HCT116 (cell line): ENCODE measurements around the gene TRAF3IP1.
"Not testable (repeated sequence)": the region's sequence is repeated elsewhere in the genome, so short reads cannot be mapped to it uniquely, and the experiment has no call there.

Experiments used
- CTCF ChIP-seq, 3 experiments: fragments of 200-600 bp in 1 of 3; sonication (generic) in 1 of 3; IDR thresholded peaks in 2 of 3; conservative IDR thresholded peaks in 1 of 3; 2 replicates each; pipeline ENCODE4 v1.5.1; 2012 to 2017; ENCODE audit warnings: low read depth in 2 of 3, low read length in 2 of 3, antibody characterized with exemption in 1 of 3, borderline replicate concordance in 1 of 3, control low read depth in 1 of 3, mild to moderate bottlenecking in 1 of 3, mixed read lengths in 1 of 3, mixed run types in 1 of 3, moderate library complexity in 1 of 3; ENCODE audit not compliant: insufficient read depth in 1 of 3
- EGR1 ChIP-seq: IDR thresholded peaks from 2 replicates; pipeline ENCODE4 v1.6.1; 2012; ENCODE audit warnings: low read depth
- ELF1 ChIP-seq: IDR thresholded peaks from 2 replicates; pipeline ENCODE4 v1.6.1; 2012; ENCODE audit warnings: low read depth, borderline replicate concordance
- EZH2 ChIP-seq: fragments of 200-600 bp; sonication (generic); IDR thresholded peaks from 2 replicates; pipeline ENCODE4 v1.6.1; 2017; ENCODE audit warnings: antibody characterized with exemption, mixed run types
- EZH2phosphoT487 ChIP-seq: fragments of 200-600 bp; IDR thresholded peaks from 2 replicates; pipeline ENCODE4 v1.6.1; 2018; ENCODE audit warnings: antibody characterized with exemption, borderline replicate concordance
- FOSL1 ChIP-seq: IDR thresholded peaks from 2 replicates; pipeline ENCODE4 v1.6.1; 2012; ENCODE audit warnings: low read depth
- JUND ChIP-seq: IDR thresholded peaks from 2 replicates; pipeline ENCODE4 v1.6.1; 2012
- MAX ChIP-seq: IDR thresholded peaks from 2 replicates; pipeline ENCODE4 v1.6.1; 2012
- POLR2A ChIP-seq: IDR thresholded peaks from 2 replicates; pipeline ENCODE4 v1.7.0; 2011; ENCODE audit warnings: borderline replicate concordance; ENCODE audit not compliant: insufficient read depth, insufficient read length; ENCODE audit errors: extremely low read depth
- POLR2AphosphoS5 ChIP-seq: IDR thresholded peaks from 2 replicates; pipeline ENCODE4 v1.6.1; 2011; ENCODE audit warnings: mild to moderate bottlenecking, low read depth, low read length, moderate library complexity
- RAD21 ChIP-seq: IDR thresholded peaks from 2 replicates; pipeline ENCODE4 v1.6.1; 2012; ENCODE audit warnings: low read depth, mild to moderate bottlenecking
- ZBTB33 ChIP-seq: IDR thresholded peaks from 2 replicates; pipeline ENCODE4 v1.6.1; 2011; ENCODE audit warnings: mild to moderate bottlenecking, low read length, moderate library complexity; ENCODE audit not compliant: insufficient replicate concordance; ENCODE audit errors: extremely low read depth
- ZNF274 ChIP-seq: fragments of 200-500 bp; sonication (Bioruptor generic); IDR thresholded peaks from 2 replicates; pipeline ENCODE4 v1.6.1; 2014; ENCODE audit warnings: mild to moderate bottlenecking, low read depth, low read length, inconsistent platforms

GRCh38 chr2:238442257-238442656 is 121.9 kb downstream of the TRAF3IP1 start:
- not testable (repeated sequence) for TF ChIP-seq CTCF (IDR thresholded peaks at IDR 0.05 in 2 of 3, conservative IDR thresholded peaks at IDR 0.05 in 1 of 3; ENCODE audit: borderline replicate concordance in 1 of 3, insufficient read depth in 1 of 3, low read depth in 2 of 3, low read length in 2 of 3); POLR2A; EZH2; ZBTB33; ELF1; POLR2AphosphoS5; RAD21; ZNF274; JUND; MAX; EZH2phosphoT487; FOSL1; EGR1
